DOHH2 (cell line): ENCODE data around the gene TMEM26.

Experiments
- H3F3A ChIP-seq: fragments of 200-600 bp; sonication (generic), shearing (Covaris generic); 2 replicates; pipeline ENCODE4 v1.6.0; 2016; ENCODE audit warnings: antibody characterized with exemption, mild to moderate bottlenecking; ENCODE audit not compliant: control insufficient read depth, insufficient read depth
- H3K27ac ChIP-seq: fragments of 200-600 bp; sonication (generic); 2 replicates; pipeline ENCODE4 v1.5.1; 2014; ENCODE audit warnings: low read depth, mild to moderate bottlenecking, low read length, moderate library complexity
- H3K27me3 ChIP-seq: fragments of 200-600 bp; sonication (generic); 2 replicates; pipeline ENCODE4 v1.6.1; 2014; ENCODE audit warnings: mild to moderate bottlenecking, low read length, mixed read lengths; ENCODE audit not compliant: control insufficient read depth
- H3K36me3 ChIP-seq: fragments of 200-600 bp; sonication (generic); 2 replicates; pipeline ENCODE4 v1.6.1; 2014; ENCODE audit warnings: mild to moderate bottlenecking, low read length, moderate library complexity, mixed read lengths; ENCODE audit not compliant: control insufficient read depth
- H3K4me1 ChIP-seq: fragments of 200-600 bp; sonication (generic); 2 replicates; pipeline ENCODE4 v1.6.1; 2014; ENCODE audit warnings: mild to moderate bottlenecking, low read length, mixed read lengths; ENCODE audit not compliant: control insufficient read depth
- H3K4me2 ChIP-seq: fragments of 200-600 bp; sonication (generic); 2 replicates; pipeline ENCODE4 v1.6.0; 2014; ENCODE audit warnings: mild to moderate bottlenecking, low read length, moderate library complexity
- H3K4me3 ChIP-seq: fragments of 200-600 bp; sonication (generic); 2 replicates; pipeline ENCODE4 v1.5.1; 2014; ENCODE audit warnings: mild to moderate bottlenecking, low read length, mixed read lengths
- H3K79me2 ChIP-seq: fragments of 200-600 bp; sonication (generic); 2 replicates; pipeline ENCODE4 v1.6.1; 2014; ENCODE audit warnings: mild to moderate bottlenecking, low read length, mixed read lengths; ENCODE audit not compliant: control insufficient read depth
- H3K9me2 ChIP-seq: fragments of 200-600 bp; sonication (generic); replicated peaks from 2 replicates; pipeline ENCODE4 v1.6.1; 2014; ENCODE audit warnings: mild to moderate bottlenecking, low read length, mixed read lengths; ENCODE audit not compliant: control insufficient read depth
- H3K9me3 ChIP-seq: fragments of 200-600 bp; sonication (generic); 2 replicates; pipeline ENCODE4 v1.6.1; 2014; ENCODE audit warnings: antibody characterized with exemption, low read length, mixed read lengths; ENCODE audit not compliant: control insufficient read depth, insufficient read depth
- H4K20me1 ChIP-seq: fragments of 200-600 bp; sonication (generic); 2 replicates; pipeline ENCODE4 v1.6.0; 2014; ENCODE audit warnings: low read depth, mild to moderate bottlenecking, antibody characterized with exemption, low read length, moderate library complexity; ENCODE audit not compliant: control insufficient read depth, insufficient read depth
- EZH2phosphoT487 ChIP-seq: fragments of 200-600 bp; sonication (generic); IDR thresholded peaks from 2 replicates; pipeline ENCODE4 v1.6.1; 2017; ENCODE audit warnings: borderline replicate concordance, mild to moderate bottlenecking, antibody characterized with exemption, low read length, moderate library complexity, mixed read lengths
- TF ChIP-seq, protein P1 (sequence below): fragments of 200-600 bp; sonication (generic); IDR thresholded peaks from one replicate; pipeline ENCODE4 v1.5.1; 2014; ENCODE audit warnings: antibody characterized with exemption, mild to moderate bottlenecking, low read depth, low read length; ENCODE audit not compliant: poor library complexity, severe bottlenecking

TMEM26 gene

DNA sequence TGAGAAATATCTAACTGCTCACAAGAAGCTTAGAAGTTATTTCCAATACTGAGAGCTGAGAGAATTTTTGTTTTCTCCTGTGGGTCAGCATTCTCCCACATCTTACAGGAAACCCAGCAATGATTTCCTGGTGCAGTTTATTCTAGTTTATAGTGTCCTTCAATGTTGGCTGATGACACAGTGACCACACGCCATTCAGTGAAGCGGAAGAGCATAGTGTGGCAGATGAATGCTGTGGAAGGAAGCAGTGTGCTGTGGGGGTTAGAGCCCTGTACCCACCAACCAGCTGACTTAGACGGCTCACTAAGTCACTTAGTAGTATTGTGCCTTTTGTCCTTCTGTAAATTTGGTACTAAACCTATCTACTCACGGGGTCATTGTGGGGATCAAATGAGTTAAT, 1.4 kb upstream of the TMEM26 start:
- no peaks in the 10 kb centered on the region for H3K4me1 ChIP-seq
- no peaks in the 10 kb centered on the region for H3K79me2 ChIP-seq
- H3K4me2 ChIP-seq: no peak overlapping the region
- H3K9me2 ChIP-seq: no peaks in the 10 kb centered on the region
- TF ChIP-seq, protein P1, sequence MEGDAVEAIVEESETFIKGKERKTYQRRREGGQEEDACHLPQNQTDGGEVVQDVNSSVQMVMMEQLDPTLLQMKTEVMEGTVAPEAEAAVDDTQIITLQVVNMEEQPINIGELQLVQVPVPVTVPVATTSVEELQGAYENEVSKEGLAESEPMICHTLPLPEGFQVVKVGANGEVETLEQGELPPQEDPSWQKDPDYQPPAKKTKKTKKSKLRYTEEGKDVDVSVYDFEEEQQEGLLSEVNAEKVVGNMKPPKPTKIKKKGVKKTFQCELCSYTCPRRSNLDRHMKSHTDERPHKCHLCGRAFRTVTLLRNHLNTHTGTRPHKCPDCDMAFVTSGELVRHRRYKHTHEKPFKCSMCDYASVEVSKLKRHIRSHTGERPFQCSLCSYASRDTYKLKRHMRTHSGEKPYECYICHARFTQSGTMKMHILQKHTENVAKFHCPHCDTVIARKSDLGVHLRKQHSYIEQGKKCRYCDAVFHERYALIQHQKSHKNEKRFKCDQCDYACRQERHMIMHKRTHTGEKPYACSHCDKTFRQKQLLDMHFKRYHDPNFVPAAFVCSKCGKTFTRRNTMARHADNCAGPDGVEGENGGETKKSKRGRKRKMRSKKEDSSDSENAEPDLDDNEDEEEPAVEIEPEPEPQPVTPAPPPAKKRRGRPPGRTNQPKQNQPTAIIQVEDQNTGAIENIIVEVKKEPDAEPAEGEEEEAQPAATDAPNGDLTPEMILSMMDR: no peak
- TF ChIP-seq EZH2phosphoT487: no peak
- no peaks in the 10 kb centered on the region for H3K36me3 ChIP-seq
- H3K4me3 ChIP-seq: no peak overlapping the region
- H3F3A ChIP-seq: no peaks in the 10 kb centered on the region
- no peaks in the 10 kb centered on the region for H4K20me1 ChIP-seq
- H3K27ac ChIP-seq: no peak overlapping the region
- H3K9me3 ChIP-seq: peaks cover 3% of the 10 kb centered on the region; the same call in 1 of the 2 replicates
- no peaks in the 10 kb centered on the region for H3K27me3 ChIP-seq

DNA sequence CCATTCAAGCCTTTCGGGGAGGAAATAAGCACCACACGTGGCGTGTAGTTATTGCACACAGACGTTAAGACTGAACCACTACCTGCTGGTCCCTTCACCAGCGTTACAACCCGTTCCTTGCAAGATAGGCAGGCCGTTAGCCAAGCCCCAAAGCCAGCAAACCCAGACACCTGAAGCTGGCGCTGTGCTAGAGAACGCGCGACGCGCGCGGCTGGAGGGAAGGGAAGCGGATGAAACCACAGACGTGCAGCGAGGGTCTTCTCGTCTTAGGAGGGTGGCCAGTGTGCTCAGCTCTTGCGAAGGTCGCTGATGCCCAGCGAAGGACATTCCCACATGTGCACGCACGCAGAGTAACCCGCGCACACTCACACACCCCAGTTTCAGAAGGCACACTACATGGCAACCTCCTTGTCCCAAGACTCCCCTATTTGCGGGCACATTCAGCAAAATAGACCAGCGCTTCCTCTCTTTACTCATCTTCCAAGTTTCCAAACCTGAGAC, 980 bp downstream of the TMEM26 start:
- H3K4me1 ChIP-seq: no peaks in the 10 kb centered on the region
- no peaks in the 10 kb centered on the region for H4K20me1 ChIP-seq
- TF ChIP-seq EZH2phosphoT487: no peak
- TF ChIP-seq, protein P1: no peak
- peaks cover 3% of the 10 kb centered on the region; the same call in 1 of the 2 replicates for H3K9me3 ChIP-seq
- H3K4me3 ChIP-seq: no peak overlapping the region
- H3F3A ChIP-seq: no peaks in the 10 kb centered on the region
- no peaks in the 10 kb centered on the region for H3K79me2 ChIP-seq
- no peaks in the 10 kb centered on the region for H3K36me3 ChIP-seq
- H3K4me2 ChIP-seq: no peak overlapping the region
- no peaks in the 10 kb centered on the region for H3K27me3 ChIP-seq
- no peak overlapping the region for H3K27ac ChIP-seq
- H3K9me2 ChIP-seq: no peaks in the 10 kb centered on the region

DNA sequence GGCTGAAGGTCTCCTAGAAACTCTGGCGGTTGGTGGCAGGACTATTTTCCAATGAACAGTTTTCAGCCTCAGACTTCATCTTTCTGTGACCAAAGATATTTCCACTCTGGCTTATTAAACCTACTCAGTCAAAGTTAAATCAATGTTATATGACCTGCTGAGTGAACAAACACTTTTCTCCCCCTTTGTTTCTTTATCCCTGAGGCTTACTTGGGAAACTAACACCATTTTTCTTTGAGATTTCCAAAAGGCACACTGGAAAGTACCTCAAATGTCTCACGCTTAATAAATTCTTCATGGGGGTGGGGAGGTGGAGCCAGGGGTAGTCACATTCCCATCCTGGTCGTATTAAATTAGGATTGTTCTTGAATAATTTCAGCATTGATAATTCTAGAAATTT, 1.8 kb downstream of the TMEM26 start:
- Histone ChIP-seq H3K4me2 (no peak overlapping the region), H3K9me3 (peaks cover 3% of the 10 kb centered on the region; the same call in 1 of the 2 replicates), H3K27me3 (no peaks in the 10 kb centered on the region), H3F3A (no peaks in the 10 kb centered on the region), H4K20me1 (no peaks in the 10 kb centered on the region), H3K4me3 (no peak overlapping the region), H3K79me2 (no peaks in the 10 kb centered on the region), H3K36me3 (no peaks in the 10 kb centered on the region), H3K27ac (no peak overlapping the region), H3K9me2 (no peaks in the 10 kb centered on the region), H3K4me1 (no peaks in the 10 kb centered on the region)
- TF ChIP-seq, protein P1: no peak
- no peak for TF ChIP-seq EZH2phosphoT487
